Hepatocyte (in vitro differentiated cells): ENCODE measurements around the gene C6orf47. TPM values are rescaled to one million over a fixed set of nuclear protein-coding genes. Genes with fewer than 3 reads are reported as not detected.

Experiments
- DNase-seq: peaks from one replicate; pipeline ENCODE4 v3.0.0-alpha.2; 2016; ENCODE audit warnings: low spot score
- H2AFZ ChIP-seq: fragments of 200-600 bp; sonication (generic); 2 replicates; pipeline ENCODE4 v1.6.0; 2016; ENCODE audit warnings: antibody characterized with exemption, mild to moderate bottlenecking
- H3K27ac ChIP-seq: fragments of 200-600 bp; sonication (generic); 2 replicates; pipeline ENCODE4 v1.5.1; 2016; ENCODE audit warnings: mild to moderate bottlenecking
- H3K27me3 ChIP-seq: fragments of 200-600 bp; sonication (generic); 2 replicates; pipeline ENCODE4 v1.6.1; 2016
- H3K36me3 ChIP-seq: fragments of 200-600 bp; sonication (generic); replicated peaks from 2 replicates; pipeline ENCODE4 v1.5.1; 2016; ENCODE audit warnings: low read depth; ENCODE audit not compliant: insufficient read depth
- H3K4me1 ChIP-seq: fragments of 200-600 bp; sonication (generic); 2 replicates; pipeline ENCODE4 v1.5.1; 2016; ENCODE audit warnings: mild to moderate bottlenecking, moderate library complexity; ENCODE audit not compliant: insufficient read depth
- H3K4me2 ChIP-seq: fragments of 200-600 bp; sonication (generic); 2 replicates; pipeline ENCODE4 v1.6.0; 2016
- H3K4me3 ChIP-seq: fragments of 200-600 bp; sonication (generic); 2 replicates; pipeline ENCODE4 v1.5.1; 2016; ENCODE audit warnings: mild to moderate bottlenecking
- H3K79me2 ChIP-seq: fragments of 200-600 bp; sonication (generic); 2 replicates; pipeline ENCODE4 v1.6.0; 2017; ENCODE audit warnings: mild to moderate bottlenecking
- H3K9me2 ChIP-seq: fragments of 200-600 bp; sonication (generic); replicated peaks from 2 replicates; pipeline ENCODE4 v1.6.0; 2017; ENCODE audit warnings: mild to moderate bottlenecking; ENCODE audit not compliant: insufficient read depth
- H3K9me3 ChIP-seq: fragments of 200-600 bp; sonication (generic); 2 replicates; pipeline ENCODE4 v1.5.1; 2016; ENCODE audit warnings: low read depth, mild to moderate bottlenecking
- H4K20me1 ChIP-seq: fragments of 200-600 bp; sonication (generic); 2 replicates; pipeline ENCODE4 v1.6.0; 2016; ENCODE audit warnings: mild to moderate bottlenecking; ENCODE audit not compliant: insufficient read depth, poor library complexity, severe bottlenecking
- EZH2 ChIP-seq: fragments of 200-600 bp; sonication (generic); IDR thresholded peaks from 2 replicates; pipeline ENCODE4 v1.6.1; 2016; ENCODE audit warnings: antibody characterized with exemption, mild to moderate bottlenecking, borderline replicate concordance
- EZH2phosphoT487 ChIP-seq: fragments of 200-600 bp; sonication (generic); IDR thresholded peaks from one replicate; pipeline ENCODE4 v1.6.1; 2018; ENCODE audit warnings: antibody characterized with exemption, mild to moderate bottlenecking, low read depth, moderate library complexity; ENCODE audit not compliant: unreplicated experiment, severe bottlenecking
- WGBS: methylation state at CpG from one replicate; pipeline ENCODE4 v1.1.6; 2016; ENCODE audit warnings: low lambda C conversion rate; ENCODE audit errors: missing lambda C conversion rate; 5-methylcytosine and 5-hydroxymethylcytosine counted together
- polyA plus RNA-seq: library from polyadenylated mRNA; unstranded; fragments of >200 nt; fragmentation: Nextera tagmentation; extraction: Ambion mirVana; gene quantifications from 2 replicates; pipeline ENCODE4 v1.2.1, GENCODE V29; 2016
- total RNA-seq: library from RNA; depleted of rRNA; stranded (reverse); fragments of >200 nt; gene quantifications from 2 replicates; pipeline ENCODE4 v1.2.3, GENCODE V29; 2014
- TF ChIP-seq, protein P1 (sequence below): fragments of 200-600 bp; sonication (generic); IDR thresholded peaks from 2 replicates; pipeline ENCODE4 v1.5.1; 2016; ENCODE audit warnings: antibody characterized with exemption, mild to moderate bottlenecking; ENCODE audit not compliant: poor library complexity

The C6orf47 gene
- total and polyA plus RNA-seq, 2 experiments from 2014 or later, result 23.3 to 25.4 TPM

DNA sequence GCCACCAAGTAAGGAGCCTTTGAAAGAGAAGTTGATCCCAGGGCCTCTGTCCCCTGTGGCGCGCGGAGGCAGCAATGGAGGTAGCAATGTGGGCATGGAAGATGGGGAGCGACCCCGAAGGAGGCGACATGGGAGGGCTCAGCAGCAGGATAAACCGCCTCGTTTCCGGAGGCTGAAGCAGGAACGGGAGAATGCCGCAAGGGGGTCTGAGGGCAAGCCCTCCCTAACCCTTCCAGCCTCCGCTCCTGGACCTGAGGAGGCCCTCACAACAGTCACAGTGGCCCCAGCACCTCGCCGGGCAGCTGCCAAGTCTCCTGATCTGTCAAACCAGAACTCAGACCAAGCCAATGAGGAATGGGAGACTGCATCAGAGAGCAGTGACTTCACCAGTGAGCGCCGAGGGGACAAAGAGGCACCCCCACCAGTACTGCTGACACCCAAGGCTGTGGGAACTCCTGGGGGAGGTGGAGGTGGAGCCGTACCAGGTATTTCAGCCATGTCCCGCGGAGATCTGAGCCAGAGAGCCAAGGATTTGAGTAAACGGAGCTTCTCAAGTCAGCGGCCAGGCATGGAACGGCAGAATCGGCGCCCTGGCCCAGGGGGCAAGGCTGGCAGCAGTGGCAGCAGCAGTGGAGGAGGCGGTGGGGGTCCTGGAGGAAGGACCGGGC lies 28.2 kb downstream of the C6orf47 start:
- H3K9me2 ChIP-seq, result no peaks in the 10 kb centered on the region
- no peak overlapping the region for H2AFZ ChIP-seq
- H3K4me3 ChIP-seq, result no peak overlapping the region
- H3K36me3 ChIP-seq, result no peaks in the 10 kb centered on the region
- H3K79me2 ChIP-seq, result peaks cover 6% of the 10 kb centered on the region
- peaks cover 9% of the 10 kb centered on the region for H4K20me1 ChIP-seq
- H3K4me1 ChIP-seq, result no peaks in the 10 kb centered on the region
- no peak overlapping the region for H3K4me2 ChIP-seq
- no peak overlapping the region for H3K27ac ChIP-seq
- no peaks in the 10 kb centered on the region for H3K27me3 ChIP-seq
- DNase-seq, result no peak
- 97% methylated on average over 26 of the region's 26 CpGs for WGBS
- H3K9me3 ChIP-seq, result no peaks in the 10 kb centered on the region
- TF ChIP-seq, protein P1, sequence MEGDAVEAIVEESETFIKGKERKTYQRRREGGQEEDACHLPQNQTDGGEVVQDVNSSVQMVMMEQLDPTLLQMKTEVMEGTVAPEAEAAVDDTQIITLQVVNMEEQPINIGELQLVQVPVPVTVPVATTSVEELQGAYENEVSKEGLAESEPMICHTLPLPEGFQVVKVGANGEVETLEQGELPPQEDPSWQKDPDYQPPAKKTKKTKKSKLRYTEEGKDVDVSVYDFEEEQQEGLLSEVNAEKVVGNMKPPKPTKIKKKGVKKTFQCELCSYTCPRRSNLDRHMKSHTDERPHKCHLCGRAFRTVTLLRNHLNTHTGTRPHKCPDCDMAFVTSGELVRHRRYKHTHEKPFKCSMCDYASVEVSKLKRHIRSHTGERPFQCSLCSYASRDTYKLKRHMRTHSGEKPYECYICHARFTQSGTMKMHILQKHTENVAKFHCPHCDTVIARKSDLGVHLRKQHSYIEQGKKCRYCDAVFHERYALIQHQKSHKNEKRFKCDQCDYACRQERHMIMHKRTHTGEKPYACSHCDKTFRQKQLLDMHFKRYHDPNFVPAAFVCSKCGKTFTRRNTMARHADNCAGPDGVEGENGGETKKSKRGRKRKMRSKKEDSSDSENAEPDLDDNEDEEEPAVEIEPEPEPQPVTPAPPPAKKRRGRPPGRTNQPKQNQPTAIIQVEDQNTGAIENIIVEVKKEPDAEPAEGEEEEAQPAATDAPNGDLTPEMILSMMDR, result no peak
- TF ChIP-seq EZH2phosphoT487, result no peak
- no peak for TF ChIP-seq EZH2

DNA sequence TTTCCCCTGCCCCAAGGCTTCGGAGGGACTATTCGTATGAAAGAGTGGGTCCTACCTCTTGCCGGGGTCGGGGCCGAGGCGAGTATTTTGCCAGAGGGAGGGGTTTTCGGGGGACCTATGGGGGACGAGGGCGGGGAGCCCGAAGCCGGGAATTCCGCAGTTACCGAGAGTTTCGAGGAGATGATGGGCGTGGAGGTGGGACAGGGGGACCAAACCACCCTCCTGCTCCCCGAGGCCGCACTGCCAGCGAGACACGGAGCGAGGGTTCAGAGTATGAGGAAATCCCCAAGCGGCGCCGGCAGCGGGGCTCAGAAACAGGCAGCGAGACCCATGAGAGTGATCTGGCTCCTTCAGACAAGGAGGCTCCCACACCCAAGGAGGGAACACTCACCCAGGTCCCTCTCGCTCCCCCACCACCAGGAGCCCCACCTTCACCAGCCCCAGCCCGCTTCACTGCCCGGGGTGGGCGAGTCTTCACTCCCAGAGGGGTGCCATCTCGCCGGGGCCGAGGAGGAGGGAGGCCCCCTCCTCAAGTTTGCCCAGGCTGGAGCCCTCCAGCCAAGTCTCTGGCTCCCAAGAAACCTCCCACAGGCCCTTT lies 28.8 kb downstream of the C6orf47 start:
- H4K20me1 ChIP-seq, result peaks cover 9% of the 10 kb centered on the region
- H3K9me3 ChIP-seq, result no peaks in the 10 kb centered on the region
- H2AFZ ChIP-seq, result no peak overlapping the region
- H3K4me3 ChIP-seq, result no peak overlapping the region
- no peaks in the 10 kb centered on the region for H3K27me3 ChIP-seq
- peaks cover 7% of the 10 kb centered on the region for H3K79me2 ChIP-seq
- no peak overlapping the region for H3K4me2 ChIP-seq
- no peak overlapping the region for H3K27ac ChIP-seq
- H3K4me1 ChIP-seq, result no peaks in the 10 kb centered on the region
- no peak for DNase-seq
- H3K36me3 ChIP-seq, result no peaks in the 10 kb centered on the region
- WGBS, result 98% methylated on average over 15 of the region's 32 CpGs
- no peaks in the 10 kb centered on the region for H3K9me2 ChIP-seq
- TF ChIP-seq, protein P1, result no peak
- TF ChIP-seq EZH2 (no peak), EZH2phosphoT487 (no peak)

DNA sequence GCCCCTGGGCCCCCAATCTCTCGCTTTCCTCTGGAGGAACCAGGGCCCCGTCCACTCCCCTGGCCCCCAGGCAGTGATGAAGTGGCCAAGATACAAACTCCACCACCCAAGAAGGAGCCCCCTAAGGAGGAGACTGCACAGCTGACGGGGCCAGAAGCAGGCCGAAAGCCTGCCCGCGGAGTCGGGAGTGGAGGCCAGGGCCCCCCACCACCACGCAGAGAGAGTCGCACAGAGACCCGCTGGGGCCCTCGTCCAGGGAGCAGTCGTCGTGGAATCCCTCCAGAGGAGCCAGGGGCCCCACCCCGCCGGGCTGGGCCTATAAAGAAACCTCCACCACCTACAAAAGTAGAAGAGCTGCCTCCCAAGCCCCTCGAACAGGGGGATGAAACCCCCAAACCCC lies 29.4 kb downstream of the C6orf47 start:
- Histone ChIP-seq H3K27ac (no peak overlapping the region), H3K9me2 (no peaks in the 10 kb centered on the region), H3K4me1 (no peaks in the 10 kb centered on the region), H3K27me3 (no peaks in the 10 kb centered on the region), H3K4me2 (no peak overlapping the region), H3K79me2 (peaks cover 13% of the 10 kb centered on the region), H4K20me1 (peaks cover 9% of the 10 kb centered on the region), H3K4me3 (no peak overlapping the region), H2AFZ (no peak overlapping the region), H3K9me3 (no peaks in the 10 kb centered on the region), H3K36me3 (no peaks in the 10 kb centered on the region)
- DNase-seq, result no peak
- TF ChIP-seq EZH2 (no peak), EZH2phosphoT487 (no peak)
- TF ChIP-seq, protein P1, result no peak
- 92% methylated on average over 12 of the region's 16 CpGs for WGBS
